Stimulated activated CD4-positive, alpha-beta T cell treated with anti-CD3 and anti-CD28 coated beads, Interleukin-15, amount 100 ng/mL, for 48 hours (primary cell): ENCODE results near the gene POFUT1.
A peak's percentile ranks its signal among the peaks of the same experiment; 100 is the strongest.
"Not testable (repeated sequence)": the region's sequence is repeated elsewhere in the genome, so short reads cannot be mapped to it uniquely, and the experiment has no call there.

Experiments used
- DNase-seq, 2 donors: peaks; one replicate each; pipeline ENCODE4 v3.0.0-alpha.2; 2020; ENCODE audit warnings: low read depth in 2 of 2

POFUT1 gene

DNA sequence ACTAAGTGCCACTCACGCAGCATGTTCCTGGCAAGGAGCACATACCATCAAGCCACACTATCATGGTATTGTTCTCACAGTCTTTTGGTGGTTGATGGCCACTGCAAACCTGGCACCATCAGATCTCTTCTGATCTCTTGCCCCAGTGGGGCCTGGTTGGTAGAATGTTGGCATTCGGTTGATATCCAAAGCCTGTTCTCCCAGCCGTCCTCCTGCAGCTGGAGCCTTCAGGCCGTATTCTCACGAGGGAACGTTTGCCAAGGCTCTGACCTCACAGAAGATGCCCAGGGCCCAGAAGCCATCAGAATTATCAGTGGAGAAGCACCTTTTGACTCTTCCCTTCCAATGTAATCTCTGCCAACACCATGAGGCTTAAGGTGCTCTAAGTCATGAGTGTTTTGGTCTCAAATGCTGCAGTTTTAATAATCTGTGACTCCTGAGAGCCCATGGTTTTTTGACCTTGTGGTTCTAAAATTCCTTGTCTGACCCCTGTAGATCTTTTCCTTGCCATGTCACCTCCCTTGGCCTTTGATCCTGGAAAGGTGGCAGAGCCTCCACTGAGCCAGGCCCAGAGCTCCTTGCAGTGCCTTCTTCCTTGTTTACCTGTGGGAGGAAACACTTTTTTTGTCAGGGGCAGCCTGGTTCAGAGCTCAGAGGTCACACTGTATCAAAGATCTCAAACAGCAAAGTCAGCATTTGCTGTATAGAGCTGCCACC, 27.8 kb downstream of the POFUT1 start:
- DNase-seq: no peak

DNA sequence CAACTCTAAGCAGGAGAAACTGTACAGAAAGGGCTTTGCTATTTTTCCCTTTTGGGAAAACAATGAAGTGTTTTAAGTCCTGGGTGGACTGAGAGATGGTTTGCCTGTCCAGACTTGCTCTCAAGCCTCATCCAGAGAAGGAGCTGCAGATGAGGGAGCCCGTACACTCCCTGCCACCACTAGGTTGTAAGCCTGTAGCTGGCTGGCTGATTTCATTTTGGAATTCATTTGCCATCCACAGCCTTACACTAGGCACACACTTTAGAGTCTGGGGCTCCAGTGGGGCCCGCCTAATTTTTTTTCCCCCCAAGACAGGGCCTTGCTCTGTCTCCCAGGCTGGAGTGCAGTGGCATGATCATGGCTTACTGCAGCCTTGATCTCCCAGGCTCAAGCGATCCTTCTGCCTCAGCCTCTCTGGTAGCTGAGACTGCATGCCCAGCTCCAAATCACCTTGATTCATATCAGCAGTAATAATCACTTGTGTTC, 28.4 kb downstream of the POFUT1 start:
- no peak for DNase-seq

- DNase-seq: no peak
Measured at GRCh38 chr20:32236819-32237218, 29.1 kb downstream of the POFUT1 start.

GRCh38 chr20:32237419-32237818, 29.7 kb downstream of the POFUT1 start:
- no peak for DNase-seq

- no peak for DNase-seq
Measured at GRCh38 chr20:32238483-32239425, 31.1 kb downstream of the POFUT1 start.

GRCh38 chr20:32240205-32240604, 32.5 kb downstream of the POFUT1 start:
- DNase-seq: no peak

DNA sequence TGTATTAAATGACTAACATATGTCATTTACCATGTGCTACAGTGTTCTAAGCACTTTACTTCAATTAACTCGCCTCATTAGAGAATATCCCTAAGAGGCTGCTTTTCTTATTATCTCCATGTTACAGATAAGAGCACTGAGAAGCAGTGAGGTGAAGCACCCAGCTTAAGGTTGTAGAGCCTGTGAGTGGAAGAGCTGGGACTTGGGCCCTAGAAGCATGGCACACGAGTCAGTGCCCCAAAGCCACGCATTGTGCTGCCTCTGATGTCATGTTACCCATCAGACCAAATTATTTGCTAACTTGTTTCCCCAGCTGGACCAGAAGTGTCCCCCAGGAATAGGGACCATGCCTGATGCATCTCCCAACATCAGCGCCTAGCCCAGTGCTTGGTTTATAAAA, 34.1 kb downstream of the POFUT1 start:
- no peak for DNase-seq

DNA sequence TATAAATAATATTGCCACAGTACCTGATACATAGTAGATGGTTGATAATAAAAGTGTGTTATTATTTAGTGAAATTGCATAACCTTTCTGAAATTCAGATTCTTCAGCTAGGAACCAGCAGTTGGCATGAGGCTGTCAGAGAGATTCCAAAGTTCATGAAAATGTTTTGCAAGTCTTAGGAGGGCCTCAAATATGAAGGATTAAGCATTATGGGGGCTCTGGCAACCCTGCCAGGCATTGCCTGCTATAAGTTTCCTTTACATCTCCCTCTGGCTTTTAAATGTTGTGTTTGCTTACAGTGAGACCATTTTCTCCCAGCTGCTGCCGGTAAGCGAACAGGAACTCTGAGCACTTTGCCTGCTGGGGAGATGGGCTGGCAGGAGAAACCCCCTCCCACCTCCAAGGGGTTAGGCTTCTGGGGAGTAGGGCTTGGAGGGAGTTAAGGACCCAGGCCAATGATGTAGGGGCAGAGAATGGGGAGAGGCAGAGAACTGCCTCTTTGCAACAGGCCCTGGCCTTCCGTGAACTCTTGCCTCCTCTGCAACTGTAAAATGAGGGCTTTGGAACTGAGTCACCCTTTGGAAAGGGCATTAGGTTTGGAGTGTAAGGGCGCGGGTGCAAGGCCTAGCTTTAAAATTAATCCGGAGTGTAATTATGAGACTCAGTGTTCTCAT, 36.6 kb downstream of the POFUT1 start:
- DNase-seq: no peak

- DNase-seq: no peak
Measured at GRCh38 chr20:32244959-32245358, 37.3 kb downstream of the POFUT1 start.

- DNase-seq: not testable (repeated sequence)
Measured at GRCh38 chr20:32246208-32246607, 38.5 kb downstream of the POFUT1 start.

DNA sequence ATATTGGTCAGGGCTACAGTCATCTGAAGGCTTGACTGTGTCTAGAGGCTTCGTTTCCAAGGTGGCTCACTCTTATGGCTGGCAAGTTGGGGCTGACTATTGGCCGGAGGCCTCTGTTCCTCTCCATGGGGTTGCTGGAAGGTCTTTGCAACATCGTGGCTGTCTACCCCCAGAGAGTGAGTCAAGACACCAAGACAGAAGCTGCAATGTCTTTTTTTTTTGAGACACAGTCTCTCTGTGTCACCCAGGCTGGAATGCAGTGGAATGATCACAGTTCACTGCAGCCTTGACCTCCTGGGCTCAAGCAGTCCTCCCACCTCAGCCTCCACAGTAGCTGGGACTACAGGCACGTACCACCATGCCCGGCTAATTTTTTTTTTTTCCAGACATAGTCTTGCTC, 40.4 kb downstream of the POFUT1 start:
- no peak for DNase-seq

DNA sequence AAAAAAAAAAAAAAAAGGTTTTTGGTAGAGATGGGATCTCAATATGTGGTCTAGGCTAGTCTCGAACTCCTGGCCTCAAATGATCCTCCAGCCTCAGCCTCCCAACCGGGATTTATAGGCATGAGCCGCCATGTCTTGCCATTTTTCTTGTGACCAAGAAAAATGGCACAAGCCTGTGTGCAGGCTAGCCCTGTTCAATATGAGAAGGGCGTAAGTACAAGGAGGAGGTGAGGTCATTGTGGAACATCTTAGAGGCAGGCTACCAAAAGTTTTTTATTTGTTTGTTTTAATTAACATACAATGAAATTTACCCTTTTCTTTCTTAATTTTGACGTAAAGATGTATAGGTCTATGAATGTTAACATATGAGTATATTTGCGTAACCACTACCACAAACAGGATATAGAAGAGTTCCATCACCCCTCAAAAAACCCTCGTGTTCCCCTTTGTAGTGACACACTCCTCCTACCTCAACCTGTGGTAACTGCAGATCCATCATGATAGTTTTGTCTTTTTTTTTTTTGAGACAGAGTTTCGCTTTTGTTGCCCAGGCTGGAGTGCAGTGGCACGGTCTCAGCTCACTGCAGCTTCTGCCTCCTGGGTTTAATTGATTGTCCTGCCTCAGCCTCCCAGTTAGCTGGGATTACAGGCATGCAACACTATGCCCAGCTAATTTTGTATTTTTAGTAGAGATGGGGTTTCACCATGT, 41.5 kb downstream of the POFUT1 start:
- peak in 1 of 2 donors; percentile 23 for DNase-seq

- no peak for DNase-seq
Measured at GRCh38 chr20:32251470-32251869, 43.8 kb downstream of the POFUT1 start.

- peak; percentile 80 to 82 for DNase-seq
Measured at GRCh38 chr20:32252189-32252588, 44.5 kb downstream of the POFUT1 start.

DNA sequence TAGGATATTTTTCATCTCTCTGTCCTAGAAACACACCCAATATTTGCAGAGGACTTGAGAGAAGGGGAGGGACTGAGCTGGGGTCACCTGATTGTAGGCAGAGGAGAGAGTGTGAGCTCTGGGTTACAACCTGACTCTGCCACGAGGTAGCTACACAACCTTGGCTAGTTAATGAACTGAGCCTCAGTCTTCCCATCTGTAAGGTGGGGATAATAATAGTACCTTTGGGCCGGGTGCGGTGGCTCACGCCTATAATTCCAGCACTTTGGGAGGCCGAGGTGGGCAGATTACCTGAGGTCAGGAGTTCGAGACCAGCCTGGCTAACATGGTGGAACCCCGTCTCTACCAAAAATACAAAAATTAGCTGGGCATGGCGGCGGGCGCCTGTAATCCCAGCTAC, 53.3 kb downstream of the POFUT1 start:
- not testable (repeated sequence) for DNase-seq

- no peak for DNase-seq
Measured at GRCh38 chr20:32261644-32262043, 54.0 kb downstream of the POFUT1 start.

DNA sequence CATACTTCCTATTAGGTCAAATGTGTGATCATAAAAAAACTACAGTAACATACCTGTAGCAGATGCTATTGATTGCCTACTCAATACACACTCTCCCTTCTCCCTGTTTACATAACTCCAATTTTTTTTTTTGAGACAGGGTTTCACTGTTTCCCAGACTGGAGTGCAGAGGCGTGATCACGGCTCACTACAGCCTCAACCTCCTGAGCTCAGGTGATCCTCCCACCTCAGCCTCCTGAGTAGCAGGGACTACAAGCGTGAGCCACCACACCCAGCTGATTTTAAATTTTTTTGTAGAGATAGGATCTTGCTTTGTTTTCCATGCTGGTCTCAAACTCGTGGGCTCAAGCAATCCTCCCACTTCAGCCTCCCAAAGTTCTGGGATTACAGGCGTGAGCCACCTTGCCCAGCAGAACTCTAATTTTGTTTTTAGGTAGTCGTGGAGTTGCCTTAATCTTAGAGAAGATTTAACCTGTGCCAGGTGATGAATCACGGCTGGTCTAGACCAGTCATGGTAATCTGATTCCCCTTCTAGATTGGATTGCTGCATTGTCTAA, 55.8 kb downstream of the POFUT1 start:
- no peak for DNase-seq

GRCh38 chr20:32271620-32272019, 63.9 kb downstream of the POFUT1 start:
- DNase-seq: no peak

- no peak for DNase-seq
Measured at GRCh38 chr20:32274359-32274758, 66.7 kb downstream of the POFUT1 start.

DNA sequence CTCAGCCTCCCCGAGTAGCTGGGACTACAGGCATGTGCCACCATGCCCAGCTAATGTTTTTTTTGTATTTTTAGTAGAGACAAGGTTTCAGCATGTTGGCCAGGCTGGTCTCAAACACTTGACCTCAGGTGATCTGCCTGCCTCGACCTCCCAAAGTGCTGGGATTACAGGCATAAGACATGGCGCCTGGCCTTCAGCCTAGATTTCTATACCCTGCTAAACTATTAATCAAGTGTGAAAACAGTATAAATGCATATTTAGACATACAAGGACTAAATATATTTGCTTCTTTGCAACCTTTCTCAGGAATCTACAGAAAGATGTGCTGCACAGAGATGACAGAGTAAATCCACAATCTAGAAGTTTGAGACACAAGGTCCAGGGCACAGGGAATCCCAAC, 67.5 kb downstream of the POFUT1 start:
- not testable (repeated sequence) for DNase-seq
